ENCODE measurements around the gene CDC42EP5.
"Not testable (repeated sequence)": the region's sequence is repeated elsewhere in the genome, so short reads cannot be mapped to it uniquely, and the experiment has no call there.

GRCh38 chr19:54497747-54498450, 24.8 kb upstream of the CDC42EP5 start:
- TF ChIP-seq POLR2AphosphoS5 (IDR thresholded peaks at IDR 0.05; ENCODE audit: low read depth, low read length); POLR2A (IDR thresholded peaks at IDR 0.05; ENCODE audit: low read depth, low read length); TAF1 (IDR thresholded peaks at IDR 0.05; ENCODE audit: borderline replicate concordance, low read depth, low read length): not testable (repeated sequence)
